Stimulated activated CD4-positive, alpha-beta T cell treated with anti-CD3 and anti-CD28 coated beads, Interleukin-1b, Interleukin-23, amount 100 ng/mL, for 48 hours (primary cell): ENCODE data around the gene IRAK2.

Experiments used
- DNase-seq: peaks from one replicate; pipeline ENCODE4 v3.0.0-alpha.2; 2020

Gene IRAK2

GRCh38 chr3:10189557-10190354 is 25.0 kb downstream of the IRAK2 start:
- peak; percentile 48 for DNase-seq

GRCh38 chr3:10192953-10193691 is 28.4 kb downstream of the IRAK2 start:
- DNase-seq: peak; percentile 77

DNA sequence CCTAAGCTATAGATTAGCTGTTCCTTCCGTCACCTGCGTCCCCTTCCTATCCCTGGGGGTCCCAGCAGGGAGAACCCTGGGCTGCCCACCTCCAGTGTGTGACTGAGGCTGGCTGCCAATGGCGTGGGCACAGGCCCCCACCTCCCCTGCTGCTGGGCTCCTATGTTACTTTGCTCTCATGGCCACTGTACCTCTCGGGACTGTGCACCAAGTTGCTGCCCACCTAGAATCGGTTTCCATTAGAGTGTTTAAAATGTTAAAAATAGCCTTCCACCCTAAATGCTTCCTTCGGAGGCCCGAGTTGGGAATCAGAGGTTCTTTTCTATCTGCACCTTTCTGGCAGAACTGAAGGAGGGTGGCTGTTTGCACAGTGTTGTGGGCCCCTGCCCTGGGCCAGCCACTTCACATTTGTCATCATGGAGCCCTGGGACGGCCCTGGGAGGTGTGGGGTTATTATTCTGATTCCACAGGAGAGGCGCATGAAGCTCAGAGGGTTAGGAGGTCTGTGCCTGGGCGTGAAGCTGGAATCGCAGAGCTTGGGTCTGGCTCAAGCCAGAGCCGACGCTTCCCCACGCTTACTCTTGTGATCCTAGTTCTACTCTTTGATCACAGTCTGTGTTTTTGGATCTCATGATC is 29.1 kb downstream of the IRAK2 start:
- no peak for DNase-seq

DNA sequence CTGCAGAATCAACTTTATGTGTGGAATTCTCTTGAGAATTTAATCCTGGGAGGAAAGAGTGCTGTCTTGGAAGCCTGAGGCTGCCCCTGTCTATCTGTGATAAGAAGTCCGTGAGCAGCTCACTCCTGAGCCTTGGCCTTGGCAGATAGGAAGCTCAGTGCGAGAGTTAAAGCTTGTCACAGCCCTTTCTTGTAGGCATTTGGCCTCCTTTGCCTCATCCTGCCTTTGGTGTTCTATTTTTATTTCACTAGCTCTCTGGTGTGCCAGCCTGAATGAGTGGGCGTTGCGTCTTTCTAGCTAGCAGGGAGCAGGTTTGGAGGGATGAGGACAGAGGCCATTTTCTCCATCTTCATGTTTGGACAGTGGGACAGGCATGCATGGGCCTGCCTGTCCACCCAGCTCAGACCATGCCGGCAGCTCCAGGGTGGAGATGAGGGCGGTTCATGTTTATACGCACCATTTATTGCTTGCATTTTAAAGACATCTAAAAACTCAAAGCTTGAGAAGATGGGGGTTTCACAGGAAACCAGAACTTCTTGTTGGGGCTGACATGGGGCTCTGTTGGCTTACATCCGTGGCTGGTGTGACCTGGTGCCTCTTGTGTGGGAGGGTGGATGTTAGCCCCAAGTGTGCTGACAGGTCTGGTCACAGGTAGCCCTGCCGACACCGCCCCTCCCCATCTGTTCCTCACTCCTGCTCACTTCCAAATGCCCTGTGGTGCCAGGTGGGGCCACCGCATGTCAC is 29.8 kb downstream of the IRAK2 start:
- peak; percentile 37 for DNase-seq

DNA sequence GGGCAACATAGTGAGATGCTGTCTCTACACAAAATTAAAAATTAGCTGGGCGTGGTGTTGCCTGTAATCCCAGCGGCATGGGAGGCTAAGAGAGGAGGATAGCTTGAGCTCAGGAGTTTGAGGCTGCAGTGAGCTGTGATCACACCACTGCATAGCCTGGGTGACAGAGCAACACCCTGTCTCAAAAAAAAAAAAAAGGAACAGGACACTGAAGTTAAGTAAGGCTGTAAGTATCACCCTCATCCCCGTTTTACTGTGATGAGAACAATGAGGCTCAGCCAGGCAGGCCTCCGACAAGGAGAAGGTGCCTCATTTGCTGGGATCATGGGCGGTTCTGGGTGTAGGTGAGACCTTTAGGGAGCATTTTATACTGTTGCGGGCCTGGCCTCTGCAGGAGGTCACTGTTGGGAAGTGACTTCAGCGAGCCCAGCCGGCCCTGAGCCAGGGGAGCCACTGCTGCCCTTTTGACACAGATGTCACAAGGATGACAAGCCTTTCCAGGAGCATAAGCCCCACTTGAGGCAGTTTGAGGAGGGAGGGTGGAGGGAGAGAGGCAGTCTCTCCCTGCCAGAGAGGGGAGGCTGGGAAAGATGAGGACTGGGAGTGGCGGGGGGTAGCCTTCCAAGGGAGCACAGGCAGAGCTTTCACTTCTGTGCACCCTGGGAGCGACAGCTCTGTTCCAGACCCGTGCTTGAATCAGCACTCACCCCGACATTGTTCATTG is 30.8 kb downstream of the IRAK2 start:
- DNase-seq: no peak

- no peak for DNase-seq
These were observed 31.8 kb downstream of the IRAK2 start for GRCh38 chr3:10196389-10197052.

- no peak for DNase-seq
These were observed 33.5 kb downstream of the IRAK2 start for GRCh38 chr3:10198226-10198625.

- DNase-seq: peak; percentile 77
These were observed 34.3 kb downstream of the IRAK2 start for GRCh38 chr3:10198761-10199649.

DNA sequence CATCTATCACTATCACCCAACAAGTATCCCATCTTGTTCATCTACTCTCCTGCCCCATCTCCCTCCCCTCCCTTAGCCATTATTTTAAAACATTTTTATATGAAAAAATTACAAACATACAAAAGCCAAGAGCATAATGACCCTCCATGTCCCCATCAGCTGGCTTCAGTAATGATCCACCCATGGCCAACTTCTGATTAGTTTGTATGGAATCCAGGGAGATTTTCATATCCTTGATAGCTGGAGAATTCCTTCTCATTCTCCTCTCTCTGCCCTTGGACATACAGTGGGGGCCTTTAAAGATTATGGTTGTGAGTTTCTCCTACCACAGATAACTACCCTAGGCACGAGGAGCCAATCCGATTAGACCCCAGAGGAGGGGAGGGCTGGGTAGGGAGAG is 40.2 kb downstream of the IRAK2 start:
- DNase-seq: no peak

DNA sequence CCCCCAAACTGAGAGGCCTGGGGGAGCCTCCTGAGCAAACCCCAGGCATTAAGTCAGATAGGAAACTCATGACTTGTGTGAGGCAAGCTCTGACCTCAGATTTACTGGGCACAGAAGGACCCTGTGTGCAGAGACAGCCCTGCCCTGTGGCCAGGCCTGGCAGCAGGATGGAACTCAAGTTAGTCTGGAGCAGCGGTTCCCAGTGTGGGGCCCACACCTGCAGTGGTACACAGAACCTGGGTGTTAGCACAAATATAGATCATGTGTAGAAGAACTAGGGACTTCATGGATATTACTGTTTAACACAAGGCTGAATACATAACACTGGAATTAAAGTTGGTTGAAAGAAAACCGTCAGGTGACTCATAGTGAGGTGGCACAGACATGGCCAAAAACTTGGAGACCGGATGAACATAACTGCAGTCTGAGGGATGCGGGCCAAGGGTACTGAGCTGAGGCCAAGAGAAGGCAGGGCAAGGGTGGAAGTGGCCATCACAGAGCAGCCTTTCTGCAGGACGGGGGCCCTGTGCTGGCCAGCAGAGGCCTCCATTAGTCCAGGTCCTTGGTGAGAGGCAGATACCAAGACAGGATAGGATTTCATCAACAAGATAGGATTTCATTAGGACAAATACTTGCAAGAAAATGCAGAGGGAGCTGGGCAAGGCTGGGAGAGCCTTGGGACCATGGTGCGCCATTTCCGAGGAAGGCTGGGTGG is 40.9 kb downstream of the IRAK2 start:
- DNase-seq: no peak

GRCh38 chr3:10206166-10206511 is 41.4 kb downstream of the IRAK2 start:
- DNase-seq: no peak

- no peak for DNase-seq
These were observed 48.6 kb downstream of the IRAK2 start for GRCh38 chr3:10213156-10213792.

- DNase-seq: no peak
These were observed 51.1 kb downstream of the IRAK2 start for GRCh38 chr3:10215578-10216368.

DNA sequence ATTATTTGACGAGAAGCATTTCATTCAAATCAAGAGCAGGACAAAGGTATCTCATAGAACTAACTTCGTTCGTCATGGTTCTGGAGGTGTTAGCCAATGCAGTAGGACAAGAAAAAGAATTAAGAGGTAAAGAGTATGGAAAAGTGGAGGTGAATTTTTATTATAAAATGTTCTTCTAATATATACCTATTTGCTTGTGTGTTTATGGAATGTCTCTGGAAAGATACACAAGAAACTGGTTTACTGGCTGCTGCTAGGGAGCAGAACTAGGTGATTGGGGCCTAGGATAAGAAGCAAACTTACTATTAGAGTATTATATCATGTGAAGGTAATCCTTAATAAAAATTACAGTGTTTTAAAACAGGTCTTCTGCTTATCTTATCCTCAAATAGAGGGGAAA is 52.6 kb downstream of the IRAK2 start:
- no peak for DNase-seq

DNA sequence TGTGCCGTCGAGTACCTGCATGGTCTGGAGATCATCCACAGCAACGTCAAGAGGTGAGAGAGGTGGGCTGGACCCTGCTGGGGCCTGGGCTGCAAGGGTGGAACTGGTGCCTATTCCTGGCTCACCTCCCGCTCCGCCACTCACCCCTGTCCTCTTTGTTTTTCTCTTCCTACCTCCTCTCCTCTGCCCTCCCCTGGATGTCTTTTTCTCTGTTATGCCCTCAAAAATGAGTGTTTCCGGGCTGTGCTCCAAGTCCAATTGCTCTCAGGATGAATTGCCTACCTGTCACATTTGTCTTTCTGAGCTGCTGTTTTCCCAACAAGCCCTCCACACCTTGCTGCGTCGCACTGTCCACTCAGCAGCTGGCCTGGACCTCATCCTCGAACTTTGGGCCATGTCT is 55.0 kb downstream of the IRAK2 start:
- DNase-seq: no peak

DNA sequence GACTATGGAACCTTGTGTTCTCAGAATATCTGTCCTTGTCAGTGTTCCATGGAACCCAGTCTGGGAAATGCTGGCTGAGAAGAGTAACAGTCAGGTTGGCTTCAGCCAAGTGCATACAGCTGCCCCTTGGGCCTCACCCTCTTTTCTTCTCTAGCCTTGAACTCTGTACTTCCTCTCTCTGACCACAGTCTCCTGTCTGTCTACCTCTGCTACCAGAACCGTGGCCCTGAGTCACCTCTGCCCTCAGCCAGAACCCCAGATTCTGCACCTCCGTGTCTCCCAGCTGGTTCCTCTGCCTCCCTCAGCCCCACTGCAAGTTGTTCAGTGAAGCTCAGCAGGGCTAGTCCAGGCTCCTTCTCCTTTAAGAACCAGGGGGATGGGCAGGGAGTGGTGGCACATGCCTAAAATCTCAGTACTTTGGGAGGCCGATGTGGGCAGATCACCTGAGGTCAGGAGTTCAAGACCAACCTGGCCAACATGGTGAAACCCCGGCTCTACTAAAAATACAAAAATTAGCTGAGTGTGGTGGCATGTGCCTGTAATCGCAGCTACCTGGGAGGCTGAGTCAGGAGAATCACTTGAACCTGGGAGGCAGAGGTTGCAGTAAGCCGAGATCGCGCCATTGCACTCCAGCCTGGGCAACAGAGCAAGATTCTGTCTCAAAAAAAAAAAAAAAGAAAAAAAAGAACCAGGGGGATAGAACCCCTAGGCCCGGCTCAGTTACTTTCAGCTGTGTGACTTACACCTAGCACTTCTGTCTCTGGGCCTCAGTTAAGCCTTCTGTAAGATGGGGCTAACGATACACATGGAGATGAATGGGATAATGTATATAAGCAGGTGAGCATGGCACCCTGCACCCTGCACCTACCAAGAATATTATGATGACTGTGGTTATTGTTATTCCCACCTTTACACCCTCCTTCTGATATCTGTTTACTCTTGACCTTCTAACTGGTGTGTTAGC is 59.2 kb downstream of the IRAK2 start:
- peak; percentile 30 for DNase-seq

DNA sequence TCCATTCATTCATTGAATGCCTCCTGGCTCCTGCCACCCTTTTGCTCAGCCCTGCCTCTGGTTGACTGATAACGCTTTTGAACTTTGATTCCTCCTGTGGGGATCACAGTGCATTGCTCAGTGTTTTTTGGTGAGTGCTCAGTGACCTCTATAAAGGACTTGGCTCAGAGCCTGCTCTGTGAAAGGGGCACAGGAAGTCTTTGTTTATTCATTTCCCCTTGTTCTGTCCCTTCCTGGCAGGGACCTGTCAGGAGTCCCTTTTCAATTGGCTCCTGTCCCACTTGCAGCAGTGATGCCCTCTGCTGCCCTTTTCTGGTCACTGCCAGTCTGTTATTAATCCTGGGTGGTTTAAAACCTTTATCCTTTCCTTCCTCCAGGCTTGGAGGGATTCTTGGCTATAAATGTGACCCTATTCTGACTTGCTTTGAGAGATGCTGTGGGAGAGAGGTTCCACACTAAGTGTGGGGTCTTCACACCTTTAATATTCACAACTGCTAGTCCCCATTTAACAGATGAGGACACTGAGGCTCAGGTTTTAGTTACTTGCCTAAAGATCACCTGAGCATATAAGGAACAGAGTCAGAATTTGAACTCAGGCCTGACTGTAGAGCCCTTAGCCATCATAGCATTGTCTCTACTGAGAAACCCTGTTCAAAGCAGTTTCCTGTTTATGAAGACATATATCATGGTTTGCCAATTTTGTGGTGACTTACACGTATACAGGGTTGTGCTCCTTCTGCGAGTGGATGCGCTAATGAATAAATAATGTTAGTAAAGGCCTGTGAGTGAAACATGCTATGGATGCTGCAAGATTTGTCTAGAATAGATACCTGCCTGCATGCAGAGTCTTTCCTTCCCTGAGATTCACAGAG is 60.3 kb downstream of the IRAK2 start:
- peak; percentile 76 for DNase-seq
